Dendritic cell treated with granulocyte-macrophage colony-stimulating factor and Interleukin-4, amounts not matched to agents 40 ng/mL and 50 ng/mL, for 4 days (primary cell): ENCODE data around the gene COL19A1.

Experiments
- H3K27ac Mint-ChIP-seq: one replicate; pipeline ENCODE4 v1.8.0; 2022; ENCODE audit warnings: mild to moderate bottlenecking, mixed read lengths
- H3K27me3 Mint-ChIP-seq: one replicate; pipeline ENCODE4 v1.8.0; 2022; ENCODE audit warnings: mild to moderate bottlenecking, mixed read lengths
- H3K36me3 Mint-ChIP-seq: one replicate; pipeline ENCODE4 v1.8.0; 2022; ENCODE audit warnings: low read depth, mixed read lengths
- H3K4me1 Mint-ChIP-seq: one replicate; pipeline ENCODE4 v1.8.0; 2022; ENCODE audit warnings: low read depth, mixed read lengths
- H3K4me3 Mint-ChIP-seq: one replicate; pipeline ENCODE4 v1.8.0; 2022; ENCODE audit warnings: mild to moderate bottlenecking, moderate library complexity, mixed read lengths
- H3K9me3 Mint-ChIP-seq: one replicate; pipeline ENCODE4 v1.8.0; 2022; ENCODE audit warnings: mixed read lengths
- intact Hi-C: fragments of 100-400 bp; cut with micrococcal nuclease; formaldehyde crosslinking; loops from one replicate; pipeline ENCODE4 v1.15.0; 2022

The COL19A1 gene

DNA sequence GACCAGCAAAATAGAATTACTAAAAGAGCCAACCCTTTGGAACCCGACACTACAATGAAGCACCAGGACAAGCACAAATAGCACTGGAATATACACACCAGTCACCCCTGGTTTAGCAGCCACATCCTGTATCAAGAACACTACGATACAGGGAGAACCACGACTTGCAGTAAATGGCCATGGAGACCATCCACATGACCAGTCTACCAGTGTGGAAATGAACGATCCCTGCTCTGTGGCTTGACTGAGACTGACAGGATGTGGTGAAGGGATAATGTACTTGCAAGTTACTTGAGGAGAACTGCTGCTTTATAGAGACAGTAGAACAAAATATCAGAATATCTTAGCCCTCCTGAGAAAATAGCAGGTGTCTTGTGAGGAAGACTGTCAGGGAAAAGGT, 266.9 kb downstream of the COL19A1 start:
- H3K4me3 Mint-ChIP-seq: no peak overlapping the region
- H3K27ac Mint-ChIP-seq: no peak overlapping the region
- H3K27me3 Mint-ChIP-seq: no peaks in the 10 kb centered on the region
- no peaks in the 10 kb centered on the region for H3K9me3 Mint-ChIP-seq
- intact Hi-C loops: no loop called here
- H3K4me1 Mint-ChIP-seq: no peaks in the 10 kb centered on the region
- H3K36me3 Mint-ChIP-seq: no peaks in the 10 kb centered on the region

DNA sequence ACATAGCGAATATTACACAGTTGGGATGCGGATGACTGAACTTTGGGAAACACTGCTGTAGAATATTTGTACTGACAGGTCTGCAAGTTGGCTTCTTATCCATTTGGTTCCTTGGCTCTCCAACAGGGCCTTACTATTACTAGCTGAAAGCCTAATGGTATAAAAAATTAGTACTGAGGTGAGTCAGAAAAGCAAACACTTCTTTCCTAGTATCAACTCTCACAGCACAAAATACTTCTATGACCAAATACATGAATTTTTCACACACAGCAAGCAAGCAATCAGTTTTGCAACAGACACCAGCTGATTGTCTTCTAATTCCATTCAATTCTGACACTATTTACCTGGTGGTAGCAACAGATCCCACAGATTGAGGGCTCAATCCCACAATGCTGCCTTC, 268.2 kb downstream of the COL19A1 start:
- Mint-ChIP-seq H3K4me1 (no peaks in the 10 kb centered on the region), H3K36me3 (no peaks in the 10 kb centered on the region), H3K9me3 (no peaks in the 10 kb centered on the region), H3K4me3 (no peak overlapping the region), H3K27ac (no peak overlapping the region), H3K27me3 (no peaks in the 10 kb centered on the region)
- intact Hi-C loops: no loop called here

DNA sequence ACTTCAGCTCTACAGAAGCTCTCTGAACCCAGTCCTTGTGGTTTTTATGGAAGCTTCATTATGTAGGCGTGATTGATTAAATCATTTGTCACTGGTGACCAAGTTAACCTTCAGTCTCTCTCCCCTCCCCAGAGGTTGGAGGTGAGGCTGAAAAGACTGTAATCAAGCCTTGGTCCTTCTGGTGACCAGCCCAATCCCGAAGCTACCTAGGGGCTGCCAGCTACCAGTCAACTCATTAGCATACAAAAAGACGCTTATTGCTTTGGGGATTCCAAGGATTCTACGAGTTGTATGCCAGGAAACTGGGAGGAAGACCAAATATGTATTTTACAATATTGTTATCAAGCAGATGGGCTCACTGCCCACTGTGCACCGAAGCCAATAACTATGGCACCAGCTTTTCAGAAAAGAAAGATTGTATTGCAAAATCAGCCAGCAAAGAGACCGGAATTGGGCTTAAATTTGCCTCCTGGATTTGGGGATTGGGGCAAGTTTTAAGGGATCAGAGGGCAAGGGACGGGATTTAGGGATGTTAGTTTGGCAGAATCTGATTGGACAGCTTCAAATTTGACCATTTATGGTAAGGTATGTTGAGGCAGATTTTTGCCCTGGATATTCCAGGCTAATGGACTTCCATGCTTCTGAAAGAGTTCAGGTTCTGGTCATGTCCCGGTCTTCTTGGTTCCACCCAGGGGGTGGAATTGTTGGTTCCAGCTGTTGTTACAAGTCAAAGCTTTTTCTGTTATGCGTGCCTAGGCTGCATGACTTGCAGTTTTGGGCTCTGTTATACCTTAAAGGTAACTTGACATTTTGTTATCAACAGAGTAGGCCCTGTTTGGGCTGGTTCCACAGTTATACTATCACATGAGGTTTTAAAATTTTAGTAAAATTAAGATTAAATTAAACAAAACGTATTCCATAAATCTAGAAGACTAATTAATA, 269.1 kb downstream of the COL19A1 start:
- H3K36me3 Mint-ChIP-seq: no peaks in the 10 kb centered on the region
- H3K9me3 Mint-ChIP-seq: no peaks in the 10 kb centered on the region
- H3K4me1 Mint-ChIP-seq: no peaks in the 10 kb centered on the region
- H3K4me3 Mint-ChIP-seq: no peak overlapping the region
- intact Hi-C loops: no loop called here
- no peaks in the 10 kb centered on the region for H3K27me3 Mint-ChIP-seq
- no peak overlapping the region for H3K27ac Mint-ChIP-seq

DNA sequence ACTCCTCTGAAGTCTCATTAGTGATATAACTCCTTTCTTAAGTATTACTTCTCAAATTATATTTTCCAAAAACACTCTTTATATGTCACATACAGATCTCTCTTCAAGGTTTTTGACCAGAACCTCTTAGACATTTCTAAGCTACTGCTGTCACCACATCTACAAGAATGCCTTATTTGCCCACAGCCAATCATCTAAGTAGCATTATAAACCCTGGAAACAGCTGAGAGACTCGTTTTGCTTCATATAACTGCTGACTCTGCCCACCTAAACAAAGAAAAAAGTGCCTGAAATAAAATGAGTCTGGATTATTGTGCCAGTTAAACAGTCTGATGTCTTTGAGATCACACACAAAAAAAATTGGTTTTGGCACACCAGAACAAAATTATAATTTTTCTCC, 270.6 kb downstream of the COL19A1 start:
- Mint-ChIP-seq H3K36me3 (no peaks in the 10 kb centered on the region), H3K9me3 (no peaks in the 10 kb centered on the region), H3K4me1 (no peaks in the 10 kb centered on the region), H3K27me3 (no peaks in the 10 kb centered on the region), H3K27ac (no peak overlapping the region), H3K4me3 (no peak overlapping the region)
- intact Hi-C loops: no loop called here

DNA sequence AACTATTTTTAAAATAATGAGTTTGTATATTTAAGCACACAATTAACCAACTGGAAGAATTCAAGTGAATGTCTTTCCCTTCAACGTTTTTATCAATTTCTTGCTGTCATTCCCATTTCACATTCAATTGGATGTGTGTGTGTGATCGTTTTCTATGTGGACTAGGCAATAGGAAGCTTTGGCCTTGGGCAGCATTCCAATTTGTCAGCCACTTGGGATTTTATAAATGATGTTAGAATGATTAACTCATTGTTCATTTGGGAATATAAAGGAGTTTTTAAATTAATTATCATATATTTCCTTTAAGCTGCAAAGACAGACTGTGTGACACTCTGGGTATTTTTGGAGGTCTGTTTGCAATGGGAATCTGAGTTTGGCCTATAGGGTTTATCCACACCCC, 274.1 kb downstream of the COL19A1 start:
- Mint-ChIP-seq H3K4me1 (no peaks in the 10 kb centered on the region), H3K27me3 (no peaks in the 10 kb centered on the region), H3K36me3 (no peaks in the 10 kb centered on the region), H3K4me3 (no peak overlapping the region), H3K27ac (no peak overlapping the region), H3K9me3 (no peaks in the 10 kb centered on the region)
- intact Hi-C loops: no loop called here

DNA sequence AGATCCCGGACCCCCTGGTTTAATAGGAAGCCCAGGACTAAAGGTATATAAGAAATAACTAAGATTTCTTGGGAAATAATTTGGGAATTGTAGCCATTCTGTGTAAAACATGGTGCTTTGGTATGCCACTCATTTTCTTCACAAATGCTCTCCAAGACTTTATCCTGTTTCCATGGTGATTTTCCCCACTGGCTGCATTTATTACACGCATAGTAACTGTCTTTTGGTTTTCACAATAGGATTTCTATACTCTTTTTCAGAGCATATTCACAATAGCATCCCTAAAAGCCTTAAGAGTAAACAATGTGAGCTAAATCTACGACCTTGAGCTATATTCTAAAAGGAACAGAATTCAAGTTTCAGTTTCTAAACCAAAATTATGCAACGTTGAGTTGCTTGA, 275.7 kb downstream of the COL19A1 start:
- intact Hi-C loops: no loop called here
- H3K9me3 Mint-ChIP-seq: no peaks in the 10 kb centered on the region
- H3K36me3 Mint-ChIP-seq: no peaks in the 10 kb centered on the region

DNA sequence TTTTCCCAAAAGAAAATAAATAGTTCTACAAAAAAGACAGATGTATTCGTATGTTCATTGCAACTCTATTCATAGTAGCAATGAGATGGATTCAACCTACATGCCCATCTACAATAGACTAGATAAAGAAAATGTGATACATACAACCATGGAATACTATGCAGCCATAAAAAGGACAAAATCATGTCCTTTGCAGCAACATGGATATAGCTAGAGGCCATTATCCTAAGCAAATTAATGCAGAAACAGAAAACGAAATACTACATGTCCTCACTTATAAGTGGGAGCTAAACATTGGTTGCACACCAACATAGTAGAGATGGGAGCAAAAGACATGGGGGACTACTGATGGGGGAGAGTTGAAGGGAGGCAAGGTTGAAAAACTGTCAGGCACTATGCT, 278.8 kb downstream of the COL19A1 start:
- Mint-ChIP-seq H3K4me3 (no peak overlapping the region), H3K27ac (no peak overlapping the region), H3K27me3 (no peaks in the 10 kb centered on the region), H3K36me3 (no peaks in the 10 kb centered on the region), H3K4me1 (no peaks in the 10 kb centered on the region), H3K9me3 (no peaks in the 10 kb centered on the region)
- intact Hi-C loops: no loop called here

More for the DNA sequence above, 275.7 kb downstream of the COL19A1 start:
- H3K27me3 Mint-ChIP-seq: no peaks in the 10 kb centered on the region
- no peaks in the 10 kb centered on the region for H3K4me1 Mint-ChIP-seq
- H3K4me3 Mint-ChIP-seq: no peak overlapping the region
- H3K27ac Mint-ChIP-seq: no peak overlapping the region

DNA sequence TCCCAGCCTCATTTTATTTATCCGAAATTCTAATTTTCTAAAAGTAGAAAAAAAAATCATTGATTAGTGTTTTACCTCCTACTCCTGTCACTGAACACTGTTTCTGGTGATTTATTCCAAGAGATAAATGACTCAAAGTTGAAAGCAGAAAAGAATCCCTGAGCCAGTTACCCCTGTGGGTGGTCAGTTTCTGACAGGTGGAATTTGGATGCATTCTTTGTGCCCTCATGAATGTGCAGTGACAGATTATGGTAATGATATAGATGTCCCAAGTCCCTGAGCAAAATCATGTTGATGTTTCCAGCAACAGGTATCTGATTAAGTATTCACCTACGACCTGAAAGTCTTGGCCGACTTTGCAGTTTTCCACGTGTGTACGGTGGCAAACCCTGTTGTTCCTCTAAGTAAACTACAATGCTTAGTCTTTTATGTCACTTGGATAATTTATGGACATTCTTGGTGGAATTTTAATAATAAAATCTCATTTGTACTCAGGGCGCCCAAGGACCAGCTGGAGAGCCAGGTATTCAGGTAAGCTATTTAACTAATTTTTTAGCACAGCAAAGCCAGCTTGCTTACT, 282.9 kb downstream of the COL19A1 start:
- Mint-ChIP-seq H3K9me3 (no peaks in the 10 kb centered on the region), H3K4me3 (no peak overlapping the region), H3K36me3 (no peaks in the 10 kb centered on the region), H3K27ac (no peak overlapping the region), H3K27me3 (no peaks in the 10 kb centered on the region), H3K4me1 (no peaks in the 10 kb centered on the region)
- intact Hi-C loops: no loop called here

DNA sequence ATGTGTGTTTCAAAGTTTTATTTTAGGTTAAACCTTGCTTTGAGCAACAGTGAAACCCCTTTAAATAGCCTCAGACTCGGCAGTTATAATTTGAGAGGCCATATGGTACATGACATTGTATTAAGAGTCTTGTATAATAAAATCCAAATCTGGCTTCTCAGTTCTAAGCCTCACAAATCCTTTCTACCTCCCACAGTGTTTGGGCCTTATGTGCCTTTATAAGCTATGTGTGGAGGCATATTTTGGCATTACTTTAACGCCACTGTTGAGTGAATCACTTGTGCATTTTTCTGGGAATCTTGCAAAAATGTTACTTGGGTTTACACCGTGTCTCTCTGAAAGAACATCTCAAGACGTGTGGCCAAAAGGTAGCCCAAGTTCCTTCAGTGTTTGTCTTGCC, 284.2 kb downstream of the COL19A1 start:
- Mint-ChIP-seq H3K4me3 (no peak overlapping the region), H3K9me3 (no peaks in the 10 kb centered on the region), H3K4me1 (no peaks in the 10 kb centered on the region), H3K27me3 (no peaks in the 10 kb centered on the region), H3K36me3 (no peaks in the 10 kb centered on the region), H3K27ac (no peak overlapping the region)
- intact Hi-C loops: no loop called here

DNA sequence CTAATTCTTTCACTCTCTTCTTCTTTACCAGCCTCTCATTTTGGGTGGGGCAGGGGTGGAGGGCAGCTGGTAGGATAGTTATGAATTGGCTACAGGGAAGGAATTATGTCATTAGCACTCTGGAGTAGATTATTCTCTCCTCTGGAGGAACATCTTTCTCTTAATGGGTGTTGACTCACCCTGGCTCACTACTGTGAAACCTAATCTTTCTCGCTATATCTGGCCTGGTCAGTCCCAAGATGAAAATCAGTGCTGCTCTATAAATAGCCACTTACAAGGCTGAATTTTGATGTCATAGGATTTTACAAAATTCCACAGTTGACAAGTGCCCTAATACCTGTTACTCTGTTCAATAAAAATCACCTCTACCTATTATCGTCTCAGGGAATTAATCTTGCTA, 285.3 kb downstream of the COL19A1 start:
- intact Hi-C loops: no loop called here
- no peak overlapping the region for H3K27ac Mint-ChIP-seq
- no peaks in the 10 kb centered on the region for H3K9me3 Mint-ChIP-seq
- H3K27me3 Mint-ChIP-seq: no peaks in the 10 kb centered on the region
- no peak overlapping the region for H3K4me3 Mint-ChIP-seq
- H3K4me1 Mint-ChIP-seq: no peaks in the 10 kb centered on the region
- H3K36me3 Mint-ChIP-seq: no peaks in the 10 kb centered on the region

DNA sequence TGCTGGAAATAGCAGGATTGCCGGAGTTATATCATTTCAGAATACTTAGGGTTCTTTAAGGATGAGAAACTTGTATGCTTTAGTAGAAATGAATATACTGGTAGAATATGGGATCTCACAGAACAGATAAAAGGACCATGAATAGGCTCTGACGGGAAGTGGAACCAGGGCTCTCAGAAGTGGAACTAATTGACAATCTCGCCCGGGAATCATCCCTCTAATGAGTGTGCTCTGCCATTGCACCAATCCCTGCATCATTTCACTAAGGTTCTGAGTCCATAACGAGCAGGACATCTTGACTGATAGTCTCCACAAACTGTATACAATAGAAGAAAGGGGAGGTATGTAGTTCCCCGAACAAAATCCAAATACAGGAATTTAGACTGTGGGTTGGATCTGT, 286.4 kb downstream of the COL19A1 start:
- Mint-ChIP-seq H3K27ac (no peak overlapping the region), H3K36me3 (no peaks in the 10 kb centered on the region), H3K4me3 (no peak overlapping the region), H3K4me1 (no peaks in the 10 kb centered on the region), H3K27me3 (no peaks in the 10 kb centered on the region), H3K9me3 (no peaks in the 10 kb centered on the region)
- intact Hi-C loops: no loop called here

DNA sequence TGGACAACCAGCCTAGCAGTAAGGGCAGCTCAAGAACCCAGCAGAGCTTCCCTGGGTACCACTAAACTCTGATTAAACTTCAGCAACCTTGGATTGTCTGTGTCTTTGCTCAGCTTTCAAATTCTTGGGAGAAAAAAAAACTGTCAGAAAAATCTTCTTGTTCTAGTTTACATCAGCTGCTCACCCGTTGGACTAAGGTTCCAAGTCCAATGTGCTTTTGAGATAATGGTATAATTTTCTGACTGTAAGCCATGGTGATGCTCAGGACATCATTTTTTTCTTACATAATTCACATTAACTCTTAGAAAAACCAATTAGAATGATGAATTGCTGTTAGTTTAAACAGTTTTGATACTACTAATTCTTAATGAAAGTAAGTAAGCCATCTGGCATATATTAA, 290.7 kb downstream of the COL19A1 start:
- no peaks in the 10 kb centered on the region for H3K36me3 Mint-ChIP-seq
- no peaks in the 10 kb centered on the region for H3K4me1 Mint-ChIP-seq
- H3K9me3 Mint-ChIP-seq: no peaks in the 10 kb centered on the region
- no peaks in the 10 kb centered on the region for H3K27me3 Mint-ChIP-seq
- intact Hi-C loops: no loop called here
- no peak overlapping the region for H3K4me3 Mint-ChIP-seq
- H3K27ac Mint-ChIP-seq: no peak overlapping the region

DNA sequence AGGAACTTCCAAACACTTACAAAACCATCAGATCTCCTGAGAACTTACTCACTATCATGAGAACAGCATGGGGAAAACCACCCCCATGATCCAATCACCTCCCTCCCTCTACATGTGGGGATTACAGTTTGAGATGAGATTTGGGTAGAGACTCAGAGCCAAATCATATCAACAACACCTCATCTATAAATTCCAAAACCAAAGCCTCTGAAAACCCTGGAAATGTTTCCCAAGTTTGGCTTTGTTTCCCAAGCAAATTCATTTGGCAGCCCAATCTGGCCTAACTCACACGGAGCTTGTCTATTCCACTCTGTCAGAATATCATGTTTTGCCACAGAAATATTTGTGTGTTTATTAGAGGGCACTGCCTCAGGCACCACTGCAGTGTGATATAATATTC, 293.9 kb downstream of the COL19A1 start:
- Mint-ChIP-seq H3K36me3 (no peaks in the 10 kb centered on the region), H3K4me1 (no peaks in the 10 kb centered on the region), H3K27me3 (no peaks in the 10 kb centered on the region), H3K9me3 (no peaks in the 10 kb centered on the region), H3K4me3 (no peak overlapping the region), H3K27ac (no peak overlapping the region)
- intact Hi-C loops: no loop called here

DNA sequence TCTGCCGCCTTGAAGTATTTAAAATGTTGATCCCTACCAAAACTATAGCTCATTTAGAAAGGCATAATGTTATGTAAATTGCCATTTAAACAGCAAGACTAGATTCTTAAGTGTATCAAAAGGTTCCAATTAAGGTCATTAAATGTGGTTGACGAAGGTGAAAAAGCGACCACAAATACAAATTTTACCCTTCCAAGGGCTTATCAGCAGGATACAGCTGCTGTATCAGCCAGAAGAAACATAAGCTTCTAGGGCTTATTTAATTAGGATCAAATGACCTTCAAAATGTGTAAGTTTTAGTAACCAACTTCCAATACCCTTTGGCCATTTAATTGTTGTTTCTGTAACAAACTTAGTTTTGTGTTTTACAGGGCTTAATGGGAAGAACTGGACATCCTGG, 296.6 kb downstream of the COL19A1 start:
- no peaks in the 10 kb centered on the region for H3K36me3 Mint-ChIP-seq
- no peaks in the 10 kb centered on the region for H3K4me1 Mint-ChIP-seq
- H3K27me3 Mint-ChIP-seq: peaks cover 11% of the 10 kb centered on the region
- no peak overlapping the region for H3K27ac Mint-ChIP-seq
- intact Hi-C loops: no loop called here
- H3K4me3 Mint-ChIP-seq: no peak overlapping the region
- H3K9me3 Mint-ChIP-seq: no peaks in the 10 kb centered on the region

DNA sequence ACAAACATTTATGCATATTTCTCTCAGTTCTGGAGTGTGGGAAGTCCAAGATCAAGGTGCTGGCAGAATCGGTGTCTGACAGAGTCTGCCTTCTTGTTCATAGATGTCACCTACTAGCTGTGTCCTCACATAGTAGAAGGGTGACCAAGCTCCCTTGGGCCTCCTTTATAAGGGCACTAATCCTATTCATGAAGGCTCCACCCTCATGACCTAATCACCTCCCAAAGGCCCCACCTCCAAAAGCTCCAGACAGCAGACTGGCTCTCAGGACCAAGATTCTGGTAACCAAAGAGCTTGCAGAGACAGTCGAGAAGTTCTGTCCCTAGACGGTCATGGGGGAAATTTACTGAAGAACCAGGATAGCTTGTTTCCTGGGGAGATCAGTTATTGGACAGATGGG, 297.4 kb downstream of the COL19A1 start:
- no peak overlapping the region for H3K4me3 Mint-ChIP-seq
- H3K36me3 Mint-ChIP-seq: no peaks in the 10 kb centered on the region

More for the DNA sequence above, 297.4 kb downstream of the COL19A1 start:
- no peak overlapping the region for H3K27ac Mint-ChIP-seq
- H3K27me3 Mint-ChIP-seq: peaks cover 11% of the 10 kb centered on the region
- no peaks in the 10 kb centered on the region for H3K4me1 Mint-ChIP-seq
- no peaks in the 10 kb centered on the region for H3K9me3 Mint-ChIP-seq
- intact Hi-C loops: no loop called here
